GM12872 (cell line): ENCODE measurements around the gene AKT1.

Experiments used
- TF ChIP-seq, protein P1 (sequence below): IDR thresholded peaks from 3 replicates; pipeline ENCODE4 v1.5.1; 2011; ENCODE audit warnings: low read depth, mild to moderate bottlenecking, low read length, moderate library complexity; ENCODE audit not compliant: insufficient read depth

AKT1 gene

DNA sequence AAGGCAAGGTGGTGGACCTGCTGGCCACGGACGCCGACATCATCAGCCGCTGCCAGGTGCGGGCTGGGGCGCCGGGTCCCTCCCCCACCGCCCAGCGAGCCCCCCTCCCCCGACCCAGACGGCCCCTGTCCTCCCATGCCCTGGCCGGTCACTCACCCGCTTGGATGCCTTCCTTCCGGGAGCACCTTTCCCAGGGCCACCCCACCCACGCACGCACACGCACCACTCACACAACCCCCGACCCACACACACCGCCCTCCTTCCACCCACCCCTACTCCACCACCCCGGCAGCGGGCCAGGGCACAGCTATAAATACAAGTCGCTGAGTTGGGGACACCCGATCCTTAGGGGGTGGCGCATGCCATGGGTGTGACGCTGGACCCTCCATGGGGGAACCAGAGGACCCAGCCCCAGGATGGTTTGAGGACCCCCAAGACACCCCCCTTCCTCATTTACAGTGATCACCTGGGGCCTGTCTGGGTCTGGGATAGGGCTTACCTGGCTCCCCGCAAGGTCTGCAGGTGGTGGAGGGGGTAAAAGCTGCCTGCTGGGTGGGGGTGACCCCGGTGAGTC is 71.1 kb downstream of the AKT1 start:
- TF ChIP-seq, protein P1, sequence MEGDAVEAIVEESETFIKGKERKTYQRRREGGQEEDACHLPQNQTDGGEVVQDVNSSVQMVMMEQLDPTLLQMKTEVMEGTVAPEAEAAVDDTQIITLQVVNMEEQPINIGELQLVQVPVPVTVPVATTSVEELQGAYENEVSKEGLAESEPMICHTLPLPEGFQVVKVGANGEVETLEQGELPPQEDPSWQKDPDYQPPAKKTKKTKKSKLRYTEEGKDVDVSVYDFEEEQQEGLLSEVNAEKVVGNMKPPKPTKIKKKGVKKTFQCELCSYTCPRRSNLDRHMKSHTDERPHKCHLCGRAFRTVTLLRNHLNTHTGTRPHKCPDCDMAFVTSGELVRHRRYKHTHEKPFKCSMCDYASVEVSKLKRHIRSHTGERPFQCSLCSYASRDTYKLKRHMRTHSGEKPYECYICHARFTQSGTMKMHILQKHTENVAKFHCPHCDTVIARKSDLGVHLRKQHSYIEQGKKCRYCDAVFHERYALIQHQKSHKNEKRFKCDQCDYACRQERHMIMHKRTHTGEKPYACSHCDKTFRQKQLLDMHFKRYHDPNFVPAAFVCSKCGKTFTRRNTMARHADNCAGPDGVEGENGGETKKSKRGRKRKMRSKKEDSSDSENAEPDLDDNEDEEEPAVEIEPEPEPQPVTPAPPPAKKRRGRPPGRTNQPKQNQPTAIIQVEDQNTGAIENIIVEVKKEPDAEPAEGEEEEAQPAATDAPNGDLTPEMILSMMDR: no peak

GRCh38 chr14:104723651-104724406 is 71.7 kb downstream of the AKT1 start, which contains the start of gene ADSS1:
Gene ADSS1, plus strand, starts transcription at chr14:104724229. Its CDS starts 42 bp downstream, at chr14:104724271.
- TF ChIP-seq, protein P1: peak; percentile 98

DNA sequence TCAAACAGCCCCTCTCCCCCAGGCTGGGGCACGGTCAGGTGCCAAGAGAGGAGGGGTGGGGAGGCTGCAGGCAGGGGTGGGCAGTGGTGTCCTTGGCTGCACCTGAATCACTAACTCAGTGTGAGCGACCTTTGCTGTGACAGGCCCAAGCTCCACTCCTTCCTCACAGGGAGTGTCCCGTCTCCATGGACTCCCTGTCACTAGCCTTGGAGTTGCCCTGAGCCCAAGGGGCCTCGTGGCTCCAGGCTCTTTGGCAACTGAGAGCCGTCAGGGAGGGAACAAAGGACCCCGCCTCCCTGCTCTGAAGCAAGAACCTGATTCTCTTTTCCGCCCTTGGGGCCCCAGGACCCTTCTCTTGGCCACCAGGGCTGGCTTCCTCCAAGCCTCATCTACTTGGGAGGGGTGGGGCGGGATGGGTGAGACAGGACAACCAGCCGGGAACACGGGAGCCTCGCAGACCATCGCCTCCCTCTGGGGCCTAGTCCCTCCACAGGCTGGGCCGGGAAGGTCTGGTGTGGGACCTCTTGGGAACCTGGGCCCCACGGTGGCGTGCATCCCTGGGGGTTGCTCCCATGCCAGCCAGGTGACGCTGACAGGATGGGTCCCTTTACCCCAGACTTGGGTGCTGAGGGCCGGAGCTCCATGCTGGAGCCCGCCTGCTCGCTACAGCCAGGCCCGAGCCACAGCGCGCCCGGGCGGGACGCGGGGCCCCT is 72.5 kb downstream of the AKT1 start:
- TF ChIP-seq, protein P1: no peak

DNA sequence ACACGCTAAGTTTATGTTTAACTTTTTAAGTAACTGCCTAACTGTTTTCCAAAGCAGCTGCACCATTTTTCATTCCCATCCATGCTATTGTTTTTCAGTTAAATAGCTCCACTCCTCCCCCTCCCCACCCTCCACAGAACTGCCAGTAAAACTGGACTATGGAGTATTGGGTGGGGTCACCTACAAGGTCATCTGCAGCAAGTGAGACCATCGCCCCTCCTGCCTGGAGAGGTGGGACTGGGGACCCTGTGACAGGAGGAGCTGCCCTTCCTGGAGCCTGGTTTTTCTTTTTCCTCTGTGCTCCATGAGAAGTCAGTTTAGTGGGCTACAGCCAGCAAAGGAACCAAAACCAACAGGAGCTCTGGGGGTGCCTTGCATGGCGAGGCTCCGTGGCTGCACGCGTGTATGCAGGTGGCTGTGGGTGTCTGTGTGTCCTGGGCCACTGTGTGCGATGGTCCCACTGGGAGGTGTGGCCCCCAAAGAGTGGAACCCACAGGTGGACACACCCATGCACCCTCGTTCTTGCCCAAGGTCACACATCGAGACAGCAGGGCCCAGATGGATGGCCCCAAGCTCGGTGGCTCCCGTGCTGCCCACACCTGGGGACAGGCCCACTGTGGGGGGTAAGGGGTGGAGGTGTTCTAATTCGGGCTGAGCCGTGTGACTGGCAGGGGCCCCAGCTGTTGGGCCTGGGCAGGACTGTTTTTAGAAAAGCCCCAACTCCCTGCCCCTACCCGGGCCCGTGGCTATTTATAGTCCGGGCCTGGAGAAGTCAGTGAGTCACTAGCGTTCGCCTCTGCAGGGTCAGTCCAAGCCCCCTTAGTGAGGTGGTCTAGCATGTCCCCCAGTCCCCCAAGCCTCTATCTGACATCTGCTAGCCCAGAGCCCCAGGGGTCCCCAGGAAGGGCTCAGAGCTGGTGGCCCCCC is 73.8 kb downstream of the AKT1 start:
- TF ChIP-seq, protein P1: no peak
